Ectodermal cell (in vitro differentiated cells): ENCODE data around the gene GFPT2.

ENCODE experiments used
- H3K27ac ChIP-seq: 2 replicates; pipeline ENCODE4 v1.7.0; 2013; ENCODE audit warnings: mild to moderate bottlenecking, low read depth, low read length; ENCODE audit not compliant: insufficient read depth, poor library complexity, severe bottlenecking
- H3K27me3 ChIP-seq: 2 replicates; pipeline ENCODE4 v1.7.0; 2013; ENCODE audit warnings: mild to moderate bottlenecking, low read length; ENCODE audit not compliant: insufficient read depth, control insufficient read depth, poor library complexity, severe bottlenecking
- H3K36me3 ChIP-seq: one replicate; pipeline ENCODE4 v1.7.0; 2013; ENCODE audit warnings: low read length; ENCODE audit not compliant: control insufficient read depth, insufficient read depth
- H3K4me1 ChIP-seq: one replicate; pipeline ENCODE4 v1.7.0; 2013; ENCODE audit warnings: low read length; ENCODE audit not compliant: control insufficient read depth, insufficient read depth
- H3K4me3 ChIP-seq: 2 replicates; pipeline ENCODE4 v1.7.0; 2013; ENCODE audit warnings: low read depth, low read length, control low read depth; ENCODE audit not compliant: insufficient read depth
- H3K9me3 ChIP-seq: 2 replicates; pipeline ENCODE4 v1.7.0; 2013; ENCODE audit warnings: mild to moderate bottlenecking, low read length, moderate library complexity; ENCODE audit not compliant: control insufficient read depth
- WGBS, 2 experiments: methylation state at CpG; one replicate each; pipeline ENCODE4 v1.1.7; 2013; ENCODE audit warnings: missing lambda C conversion rate in 2 of 2; 5-methylcytosine and 5-hydroxymethylcytosine counted together

Gene GFPT2

GRCh38 chr5:180324601-180324950, 28.6 kb downstream of the GFPT2 start:
- H3K9me3 ChIP-seq, result no peaks in the 10 kb centered on the region
- 94 to 96% methylated on average over 8 of the region's 8 CpGs for WGBS, 2 experiments
- no peaks in the 10 kb centered on the region for H3K4me1 ChIP-seq
- peaks cover 5% of the 10 kb centered on the region for H3K36me3 ChIP-seq
- H3K4me3 ChIP-seq, result no peak overlapping the region
- no peak overlapping the region for H3K27ac ChIP-seq
- H3K27me3 ChIP-seq, result no peaks in the 10 kb centered on the region

DNA sequence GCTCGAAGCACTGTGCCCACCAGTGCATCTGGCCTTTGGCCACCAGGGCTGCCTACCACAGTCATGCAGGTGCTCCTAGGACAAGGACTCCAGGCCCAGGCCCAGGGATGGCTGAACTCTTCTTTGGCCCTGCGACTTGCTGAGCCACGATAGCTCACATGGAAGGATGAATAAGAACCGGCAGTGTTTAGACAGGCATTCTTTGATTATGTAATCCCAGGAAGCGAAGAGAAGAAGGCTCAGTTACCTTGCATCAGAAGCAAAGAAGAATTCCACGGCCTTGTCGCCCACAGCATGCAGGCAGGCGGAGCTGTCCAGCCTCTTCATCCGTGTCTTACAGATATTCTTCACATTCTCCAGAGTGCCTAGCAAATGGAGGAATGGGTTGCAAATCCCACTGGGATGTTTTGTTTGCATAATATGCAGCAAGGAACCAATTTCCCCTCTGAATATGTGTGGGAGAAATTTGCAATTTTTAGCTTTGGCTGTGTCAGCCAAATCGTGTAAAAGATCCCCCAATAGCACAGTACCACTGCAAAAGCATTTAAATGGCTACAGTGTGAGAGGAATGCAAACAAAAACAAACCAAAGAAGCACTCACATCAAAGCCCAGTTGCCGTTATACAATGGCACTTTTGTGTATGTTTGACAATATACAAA, 29.1 kb downstream of the GFPT2 start:
- 90 to 93% methylated on average over 9 to 11 of the region's 11 CpGs for WGBS, 2 experiments
- Histone ChIP-seq H3K36me3 (peaks cover 7% of the 10 kb centered on the region), H3K27ac (no peak overlapping the region)

GRCh38 chr5:180323160-180323559, 30.0 kb downstream of the GFPT2 start:
- 92 to 97% methylated on average over 14 of the region's 14 CpGs for WGBS, 2 experiments
- no peak overlapping the region for H3K4me3 ChIP-seq
- no peaks in the 10 kb centered on the region for H3K27me3 ChIP-seq
- peaks cover 4% of the 10 kb centered on the region for H3K36me3 ChIP-seq
- no peaks in the 10 kb centered on the region for H3K4me1 ChIP-seq
- H3K27ac ChIP-seq, result no peak overlapping the region
- no peaks in the 10 kb centered on the region for H3K9me3 ChIP-seq

More for the DNA sequence above, 29.1 kb downstream of the GFPT2 start:
- H3K9me3 ChIP-seq, result no peaks in the 10 kb centered on the region
- no peaks in the 10 kb centered on the region for H3K4me1 ChIP-seq
- no peak overlapping the region for H3K4me3 ChIP-seq
- no peaks in the 10 kb centered on the region for H3K27me3 ChIP-seq

DNA sequence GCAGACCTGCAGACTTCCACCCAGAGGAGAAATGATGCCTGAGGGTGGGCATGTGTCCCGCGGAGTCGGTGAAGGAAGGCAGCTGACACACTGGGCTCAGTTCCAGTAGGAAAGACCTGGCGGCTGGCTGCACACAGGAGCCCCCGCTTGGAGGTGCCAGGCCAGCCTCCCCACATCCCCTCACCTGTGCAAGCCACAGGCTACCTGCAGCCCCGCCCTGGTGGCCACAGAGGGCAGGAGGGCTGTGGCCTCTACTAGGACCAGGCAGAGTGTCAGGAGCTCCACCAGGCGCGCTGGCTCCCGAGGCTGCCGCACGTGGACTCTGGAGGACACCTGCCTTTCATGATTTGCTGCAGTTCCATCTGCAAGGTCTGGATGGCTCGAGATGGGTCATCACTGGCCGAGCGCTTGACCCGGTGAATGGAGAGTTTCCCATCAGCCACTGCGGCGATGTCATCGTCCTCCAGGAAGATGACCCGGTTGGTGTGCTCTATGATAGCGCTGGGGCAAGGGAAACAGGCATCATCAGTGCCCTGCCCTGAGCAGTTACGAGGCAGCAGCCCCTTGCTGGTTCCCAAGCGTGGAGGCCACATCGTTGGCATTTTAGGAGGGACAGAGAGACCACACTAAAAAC, 34.6 kb downstream of the GFPT2 start:
- no peaks in the 10 kb centered on the region for H3K27me3 ChIP-seq
- no peak overlapping the region for H3K27ac ChIP-seq
- no peaks in the 10 kb centered on the region for H3K9me3 ChIP-seq
- 94 to 95% methylated on average over 23 of the region's 23 CpGs for WGBS, 2 experiments
- H3K4me1 ChIP-seq, result no peaks in the 10 kb centered on the region
- peaks cover 4% of the 10 kb centered on the region for H3K36me3 ChIP-seq
- H3K4me3 ChIP-seq, result no peak overlapping the region

GRCh38 chr5:180316586-180316985, 36.5 kb downstream of the GFPT2 start:
- Histone ChIP-seq H3K27me3 (no peaks in the 10 kb centered on the region), H3K36me3 (peaks cover 4% of the 10 kb centered on the region), H3K4me3 (no peak overlapping the region), H3K27ac (no peak overlapping the region), H3K4me1 (no peaks in the 10 kb centered on the region), H3K9me3 (no peaks in the 10 kb centered on the region)
- 95 to 96% methylated on average over 20 of the region's 20 CpGs for WGBS, 2 experiments

GRCh38 chr5:180315762-180316212, 37.3 kb downstream of the GFPT2 start:
- H3K9me3 ChIP-seq, result no peaks in the 10 kb centered on the region
- no peaks in the 10 kb centered on the region for H3K27me3 ChIP-seq
- no peaks in the 10 kb centered on the region for H3K4me1 ChIP-seq
- H3K27ac ChIP-seq, result no peak overlapping the region
- H3K4me3 ChIP-seq, result no peak overlapping the region
- peaks cover 4% of the 10 kb centered on the region for H3K36me3 ChIP-seq
- WGBS, 2 experiments, result 91 to 95% methylated on average over 8 to 9 of the region's 9 CpGs

DNA sequence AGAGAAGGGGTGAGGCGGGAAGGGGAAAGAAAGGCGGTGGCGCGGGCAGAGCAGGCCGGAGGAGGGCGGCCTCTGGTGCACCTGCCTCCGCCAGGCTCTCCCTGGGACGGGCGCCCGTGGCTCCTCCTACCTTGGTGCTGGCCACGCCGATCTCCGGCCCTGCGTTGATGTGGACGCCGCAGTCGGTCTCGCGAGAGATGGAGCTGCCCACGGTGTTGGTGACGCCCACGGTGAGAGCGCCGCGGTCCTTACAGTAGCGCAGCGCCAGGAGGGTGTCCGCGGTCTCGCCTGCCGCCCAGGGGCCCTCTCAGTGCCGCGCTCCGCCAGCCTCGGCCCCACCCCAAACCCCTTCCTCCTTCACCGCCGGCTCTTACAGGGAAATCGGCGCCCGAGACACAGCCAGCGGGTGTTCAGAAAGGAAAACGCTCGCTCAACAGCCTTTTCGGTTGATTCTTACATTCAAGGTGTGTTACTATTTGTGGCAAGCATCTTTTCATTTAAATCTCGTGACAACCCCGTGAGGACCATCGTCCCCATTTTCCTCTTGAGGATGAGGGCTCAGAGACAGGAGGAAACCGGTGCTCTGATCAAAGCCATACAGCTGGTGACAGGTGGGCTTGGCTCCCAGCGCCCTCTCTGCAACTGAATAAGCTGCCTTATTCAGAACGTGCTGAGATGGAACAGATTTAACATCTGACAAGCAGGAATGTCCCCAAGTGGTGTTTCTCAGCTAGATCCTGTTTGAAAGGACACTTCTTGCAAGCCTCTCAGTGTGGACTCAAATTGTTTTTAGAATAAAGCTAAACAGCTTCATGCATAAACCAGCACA, 39.2 kb downstream of the GFPT2 start:
- no peaks in the 10 kb centered on the region for H3K27me3 ChIP-seq
- H3K4me1 ChIP-seq, result no peaks in the 10 kb centered on the region
- no peak overlapping the region for H3K4me3 ChIP-seq
- no peak overlapping the region for H3K27ac ChIP-seq
- 95 to 96% methylated on average over 50 of the region's 50 CpGs for WGBS, 2 experiments
- no peaks in the 10 kb centered on the region for H3K36me3 ChIP-seq
- no peaks in the 10 kb centered on the region for H3K9me3 ChIP-seq

DNA sequence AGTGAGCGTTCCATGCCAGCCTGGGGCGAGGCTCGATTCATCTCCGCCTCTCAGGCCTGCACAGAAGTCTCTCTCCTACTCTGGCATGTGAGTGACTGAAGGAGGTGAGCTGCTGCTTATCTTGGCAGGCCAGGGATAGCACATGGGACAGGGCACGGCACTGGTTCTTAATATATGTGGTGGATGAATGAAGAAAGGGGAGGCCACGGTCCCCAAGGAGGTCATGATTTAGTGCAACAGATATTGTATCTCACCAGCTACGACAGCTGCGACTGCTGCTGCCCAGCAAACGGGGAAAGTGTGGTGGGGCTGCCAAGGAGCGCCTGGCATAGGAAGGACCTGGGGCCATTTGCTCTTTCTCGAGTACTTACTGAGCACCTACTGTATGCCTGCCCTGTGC, 41.9 kb downstream of the GFPT2 start:
- WGBS, 2 experiments, result 96 to 97% methylated on average over 11 of the region's 11 CpGs
- Histone ChIP-seq H3K27ac (no peak overlapping the region), H3K4me1 (no peaks in the 10 kb centered on the region), H3K9me3 (no peaks in the 10 kb centered on the region), H3K36me3 (no peaks in the 10 kb centered on the region), H3K27me3 (no peaks in the 10 kb centered on the region), H3K4me3 (no peak overlapping the region)

DNA sequence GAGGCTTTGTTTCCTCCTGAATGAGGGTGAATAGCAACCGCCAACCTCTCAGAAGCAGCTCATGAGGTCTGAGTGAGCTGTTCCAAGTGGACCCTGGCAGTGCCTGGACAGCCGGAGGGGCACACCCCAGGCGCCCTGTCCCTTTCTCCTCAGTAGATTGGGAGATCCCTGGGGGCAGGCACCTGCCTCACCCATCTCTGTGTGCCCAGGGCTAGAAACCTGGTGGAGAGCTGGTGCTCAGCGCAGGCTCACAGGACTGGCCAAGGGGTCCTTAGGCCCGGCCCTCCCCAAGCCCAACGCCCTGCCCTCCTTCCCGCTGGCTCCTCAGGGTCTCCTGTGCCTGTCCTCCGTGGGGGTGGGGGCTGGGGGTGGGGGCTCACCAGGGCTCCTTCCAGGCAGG, 46.3 kb downstream of the GFPT2 start:
- no peaks in the 10 kb centered on the region for H3K9me3 ChIP-seq
- H3K27ac ChIP-seq, result no peak overlapping the region
- H3K36me3 ChIP-seq, result peaks cover 7% of the 10 kb centered on the region
- no peak overlapping the region for H3K4me3 ChIP-seq
- WGBS, 2 experiments, result 94 to 95% methylated on average over 8 of the region's 8 CpGs
- H3K27me3 ChIP-seq, result no peaks in the 10 kb centered on the region
- H3K4me1 ChIP-seq, result no peaks in the 10 kb centered on the region

GRCh38 chr5:180305481-180305880, 47.7 kb downstream of the GFPT2 start:
- no peak overlapping the region for H3K27ac ChIP-seq
- H3K4me1 ChIP-seq, result no peaks in the 10 kb centered on the region
- no peak overlapping the region for H3K4me3 ChIP-seq
- no peaks in the 10 kb centered on the region for H3K27me3 ChIP-seq
- H3K36me3 ChIP-seq, result peaks cover 7% of the 10 kb centered on the region
- WGBS, 2 experiments, result 91 to 92% methylated on average over 12 of the region's 12 CpGs
- no peaks in the 10 kb centered on the region for H3K9me3 ChIP-seq
